NCI-H460 (cell line): ENCODE measurements around the gene CACHD1. TPM values are rescaled to one million over a fixed set of nuclear protein-coding genes. Genes with fewer than 3 reads are reported as not detected.

ENCODE experiments used
- DNase-seq: peaks from one replicate; pipeline ENCODE4 v3.0.0-alpha.2; 2016; ENCODE audit warnings: low read depth; ENCODE audit errors: extremely low read depth
- total RNA-seq: library from RNA; depleted of rRNA; stranded (reverse); fragments of >200 nt; shearing (Covaris generic); gene quantifications from 2 replicates; pipeline ENCODE4 v1.2.3, GENCODE V29; 2014

The CACHD1 gene
- total RNA-seq, 1 experiment from 2014 or later: 3.2 TPM

- DNase-seq: no peak
Observed at GRCh38 chr1:64472805-64473204, 2.9 kb downstream of the CACHD1 start.

GRCh38 chr1:64473367-64473766, 3.4 kb downstream of the CACHD1 start:
- DNase-seq: no peak

GRCh38 chr1:64474133-64474532, 4.2 kb downstream of the CACHD1 start:
- no peak for DNase-seq

GRCh38 chr1:64474665-64475439, 4.9 kb downstream of the CACHD1 start:
- DNase-seq: no peak

GRCh38 chr1:64476251-64476952, 6.5 kb downstream of the CACHD1 start:
- no peak for DNase-seq

- DNase-seq: no peak
Observed at GRCh38 chr1:64478594-64479470, 8.9 kb downstream of the CACHD1 start.

- DNase-seq: no peak
Observed at GRCh38 chr1:64479874-64480273, 9.9 kb downstream of the CACHD1 start.

- no peak for DNase-seq
Observed at GRCh38 chr1:64480999-64481772, 11.3 kb downstream of the CACHD1 start.

- DNase-seq: no peak
Observed at GRCh38 chr1:64482128-64482527, 12.2 kb downstream of the CACHD1 start.

GRCh38 chr1:64482720-64483119, 12.8 kb downstream of the CACHD1 start:
- DNase-seq: no peak

- DNase-seq: no peak
Observed at GRCh38 chr1:64483731-64484414, 13.9 kb downstream of the CACHD1 start.

- no peak for DNase-seq
Observed at GRCh38 chr1:64484651-64485050, 14.7 kb downstream of the CACHD1 start.

- DNase-seq: no peak
Observed at GRCh38 chr1:64486193-64486592, 16.3 kb downstream of the CACHD1 start.

GRCh38 chr1:64487061-64487460, 17.1 kb downstream of the CACHD1 start:
- no peak for DNase-seq

GRCh38 chr1:64488862-64489261, 18.9 kb downstream of the CACHD1 start:
- no peak for DNase-seq

- DNase-seq: no peak
Observed at GRCh38 chr1:64489707-64490106, 19.8 kb downstream of the CACHD1 start.

- no peak for DNase-seq
Observed at GRCh38 chr1:64490213-64490818, 20.4 kb downstream of the CACHD1 start.

GRCh38 chr1:64492424-64492823, 22.5 kb downstream of the CACHD1 start:
- no peak for DNase-seq

- no peak for DNase-seq
Observed at GRCh38 chr1:64493831-64494230, 23.9 kb downstream of the CACHD1 start.
